ENCODE measurements around the gene CST3. TPM values are rescaled to one million over a fixed set of nuclear protein-coding genes. Genes with fewer than 3 reads are reported as not detected.

CST3 gene
- total RNA-seq, 1 donor from 2014 or later, result not detected

- POLR2A ChIA-PET, result no interaction called here
- CTCF ChIA-PET, result no interaction called here
- DNase-seq, result no peak
- Mint-ChIP-seq H3K9me3 (no peaks in the 10 kb centered on the region), H3K4me3 (no peak overlapping the region), H3K4me1 (no peaks in the 10 kb centered on the region), H3K27me3 (peaks cover 10% of the 10 kb centered on the region), H3K36me3 (ENCODE audit: low read depth) (no peaks in the 10 kb centered on the region), H3K27ac (no peak overlapping the region)
- intact Hi-C loops (cut with micrococcal nuclease), result no loop called here
- no peak for ATAC-seq (ENCODE audit: low read depth)
- TF ChIP-seq, protein P1, sequence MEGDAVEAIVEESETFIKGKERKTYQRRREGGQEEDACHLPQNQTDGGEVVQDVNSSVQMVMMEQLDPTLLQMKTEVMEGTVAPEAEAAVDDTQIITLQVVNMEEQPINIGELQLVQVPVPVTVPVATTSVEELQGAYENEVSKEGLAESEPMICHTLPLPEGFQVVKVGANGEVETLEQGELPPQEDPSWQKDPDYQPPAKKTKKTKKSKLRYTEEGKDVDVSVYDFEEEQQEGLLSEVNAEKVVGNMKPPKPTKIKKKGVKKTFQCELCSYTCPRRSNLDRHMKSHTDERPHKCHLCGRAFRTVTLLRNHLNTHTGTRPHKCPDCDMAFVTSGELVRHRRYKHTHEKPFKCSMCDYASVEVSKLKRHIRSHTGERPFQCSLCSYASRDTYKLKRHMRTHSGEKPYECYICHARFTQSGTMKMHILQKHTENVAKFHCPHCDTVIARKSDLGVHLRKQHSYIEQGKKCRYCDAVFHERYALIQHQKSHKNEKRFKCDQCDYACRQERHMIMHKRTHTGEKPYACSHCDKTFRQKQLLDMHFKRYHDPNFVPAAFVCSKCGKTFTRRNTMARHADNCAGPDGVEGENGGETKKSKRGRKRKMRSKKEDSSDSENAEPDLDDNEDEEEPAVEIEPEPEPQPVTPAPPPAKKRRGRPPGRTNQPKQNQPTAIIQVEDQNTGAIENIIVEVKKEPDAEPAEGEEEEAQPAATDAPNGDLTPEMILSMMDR (IDR thresholded peaks at IDR 0.05), result no peak
Observed at GRCh38 chr20:23631226-23631822, 6.4 kb downstream of the CST3 start.

GRCh38 chr20:23630392-23630849 is 7.3 kb downstream of the CST3 start:
- no peaks in the 10 kb centered on the region for H3K36me3 Mint-ChIP-seq (ENCODE audit: low read depth)
- DNase-seq, result no peak
- no peak overlapping the region for H3K27ac Mint-ChIP-seq
- no peaks in the 10 kb centered on the region for H3K9me3 Mint-ChIP-seq
- no peak for ATAC-seq (ENCODE audit: low read depth)
- peaks cover 5% of the 10 kb centered on the region for H3K27me3 Mint-ChIP-seq
- intact Hi-C loops (cut with micrococcal nuclease), result no loop called here
- H3K4me3 Mint-ChIP-seq, result no peak overlapping the region
- ChIA-PET CTCF (no interaction called here), POLR2A (no interaction called here)
- TF ChIP-seq, protein P1 (IDR thresholded peaks at IDR 0.05), result no peak
- no peaks in the 10 kb centered on the region for H3K4me1 Mint-ChIP-seq

- DNase-seq (no peak), ATAC-seq (ENCODE audit: low read depth) (no peak)
- Mint-ChIP-seq H3K27me3 (peaks cover 5% of the 10 kb centered on the region), H3K4me3 (no peak overlapping the region), H3K9me3 (no peaks in the 10 kb centered on the region), H3K4me1 (no peaks in the 10 kb centered on the region), H3K27ac (no peak overlapping the region), H3K36me3 (ENCODE audit: low read depth) (no peaks in the 10 kb centered on the region)
- ChIA-PET POLR2A (no interaction called here), CTCF (no interaction called here)
- intact Hi-C loops (cut with micrococcal nuclease), result no loop called here
- TF ChIP-seq, protein P1 (IDR thresholded peaks at IDR 0.05), result no peak
Observed at GRCh38 chr20:23629542-23630391, 8.0 kb downstream of the CST3 start.

- TF ChIP-seq, protein P1 (IDR thresholded peaks at IDR 0.05), result no peak
- H3K4me1 Mint-ChIP-seq, result no peaks in the 10 kb centered on the region
- POLR2A ChIA-PET, result no interaction called here
- ATAC-seq (ENCODE audit: low read depth) (no peak), DNase-seq (no peak)
- CTCF ChIA-PET, result no interaction called here
- H3K36me3 Mint-ChIP-seq (ENCODE audit: low read depth), result no peaks in the 10 kb centered on the region
- H3K27ac Mint-ChIP-seq, result no peak overlapping the region
- peaks cover 5% of the 10 kb centered on the region for H3K27me3 Mint-ChIP-seq
- H3K9me3 Mint-ChIP-seq, result no peaks in the 10 kb centered on the region
- intact Hi-C loops (cut with micrococcal nuclease), result no loop called here
- H3K4me3 Mint-ChIP-seq, result no peak overlapping the region
Observed at GRCh38 chr20:23629017-23629541, 8.7 kb downstream of the CST3 start.

GRCh38 chr20:23628402-23629016 is 9.2 kb downstream of the CST3 start:
- peaks cover 5% of the 10 kb centered on the region for H3K27me3 Mint-ChIP-seq
- H3K4me3 Mint-ChIP-seq, result no peak overlapping the region
- H3K36me3 Mint-ChIP-seq (ENCODE audit: low read depth), result no peaks in the 10 kb centered on the region
- no peaks in the 10 kb centered on the region for H3K4me1 Mint-ChIP-seq
- intact Hi-C loops (cut with micrococcal nuclease), result no loop called here
- DNase-seq, result no peak
- ATAC-seq (ENCODE audit: low read depth), result no peak
- TF ChIP-seq, protein P1 (IDR thresholded peaks at IDR 0.05), result no peak
- no peaks in the 10 kb centered on the region for H3K9me3 Mint-ChIP-seq
- ChIA-PET CTCF (no interaction called here), POLR2A (no interaction called here)
- H3K27ac Mint-ChIP-seq, result no peak overlapping the region
